Lower leg skin (tissue), 4 donors: ENCODE measurements around the gene PSAPL1. TPM values are rescaled to one million over a fixed set of nuclear protein-coding genes. Genes with fewer than 3 reads are reported as not detected.

Experiments used
- DNase-seq, 2 donors: peaks; one replicate each; pipeline ENCODE4 v3.0.0-alpha.2; 2019; ENCODE audit warnings: low spot score in 2 of 2
- H3K4me3 ChIP-seq: fragments of 200-600 bp; sonication (generic); 2 replicates; pipeline ENCODE4 v1.5.1; 2017; ENCODE audit warnings: mild to moderate bottlenecking, low read depth; ENCODE audit not compliant: poor library complexity, severe bottlenecking
- POLR2A ChIP-seq, 2 donors: fragments of 450-650 bp; IDR thresholded peaks; one replicate each; pipeline ENCODE4 v1.6.1; 2016 to 2017; ENCODE audit warnings: antibody characterized with exemption in 2 of 2, mild to moderate bottlenecking in 1 of 2, moderate library complexity in 1 of 2
- WGBS, 2 donors: methylation state at CpG; one replicate each; pipeline ENCODE4 v1.1.5; 2018; 5-methylcytosine and 5-hydroxymethylcytosine counted together
- intact Hi-C: fragments of 100-400 bp; cut with DNase I; formaldehyde crosslinking; loops from one replicate; pipeline ENCODE4 v1.15.0; 2023; ENCODE audit warnings: low total_unique reads
- total RNA-seq, 4 donors: library from RNA; depleted of rRNA; stranded (reverse); fragments of >200 nt; gene quantifications; one replicate each; pipeline ENCODE4 v1.1.0, GENCODE V29; 2016
- TF ChIP-seq, protein P1 (sequence below), 3 donors: fragments of 450-650 bp; IDR thresholded peaks; one replicate each; pipeline ENCODE4 v1.5.1; 2016; ENCODE audit warnings: antibody characterized with exemption in 3 of 3, mild to moderate bottlenecking in 3 of 3, moderate library complexity in 2 of 3

PSAPL1 gene
- total RNA-seq, 4 donors from 2014 or later: 142 to 570 (median 249) TPM

DNA sequence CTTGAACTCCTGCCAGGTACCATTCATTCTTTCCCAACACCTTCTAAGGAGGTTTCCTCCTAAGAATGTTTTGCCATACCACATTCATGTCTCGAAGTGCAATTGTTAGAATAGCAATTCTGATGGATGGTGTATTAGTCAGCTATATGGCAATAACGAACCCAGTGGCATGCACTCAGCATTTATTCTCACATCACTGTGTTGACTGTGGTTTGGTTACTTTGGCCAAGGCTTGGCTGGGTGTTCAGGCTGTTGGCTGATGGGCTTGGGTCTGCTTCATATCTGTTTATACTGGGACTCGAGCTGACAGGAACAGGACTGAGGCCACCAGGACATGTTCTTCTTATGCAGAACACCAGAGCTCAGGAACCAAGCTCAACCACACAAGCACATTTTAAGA, 31.7 kb downstream of the PSAPL1 start:
- DNase-seq: no peak
- H3K4me3 ChIP-seq: no peak overlapping the region
- TF ChIP-seq, protein P1, sequence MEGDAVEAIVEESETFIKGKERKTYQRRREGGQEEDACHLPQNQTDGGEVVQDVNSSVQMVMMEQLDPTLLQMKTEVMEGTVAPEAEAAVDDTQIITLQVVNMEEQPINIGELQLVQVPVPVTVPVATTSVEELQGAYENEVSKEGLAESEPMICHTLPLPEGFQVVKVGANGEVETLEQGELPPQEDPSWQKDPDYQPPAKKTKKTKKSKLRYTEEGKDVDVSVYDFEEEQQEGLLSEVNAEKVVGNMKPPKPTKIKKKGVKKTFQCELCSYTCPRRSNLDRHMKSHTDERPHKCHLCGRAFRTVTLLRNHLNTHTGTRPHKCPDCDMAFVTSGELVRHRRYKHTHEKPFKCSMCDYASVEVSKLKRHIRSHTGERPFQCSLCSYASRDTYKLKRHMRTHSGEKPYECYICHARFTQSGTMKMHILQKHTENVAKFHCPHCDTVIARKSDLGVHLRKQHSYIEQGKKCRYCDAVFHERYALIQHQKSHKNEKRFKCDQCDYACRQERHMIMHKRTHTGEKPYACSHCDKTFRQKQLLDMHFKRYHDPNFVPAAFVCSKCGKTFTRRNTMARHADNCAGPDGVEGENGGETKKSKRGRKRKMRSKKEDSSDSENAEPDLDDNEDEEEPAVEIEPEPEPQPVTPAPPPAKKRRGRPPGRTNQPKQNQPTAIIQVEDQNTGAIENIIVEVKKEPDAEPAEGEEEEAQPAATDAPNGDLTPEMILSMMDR (IDR thresholded peaks at IDR 0.05): no peak
- no peak for TF ChIP-seq POLR2A (IDR thresholded peaks at IDR 0.05)
- intact Hi-C loops: no loop called here
- 26 to 33% methylated on average over 3 of the region's 3 CpGs for WGBS, 2 donors

DNA sequence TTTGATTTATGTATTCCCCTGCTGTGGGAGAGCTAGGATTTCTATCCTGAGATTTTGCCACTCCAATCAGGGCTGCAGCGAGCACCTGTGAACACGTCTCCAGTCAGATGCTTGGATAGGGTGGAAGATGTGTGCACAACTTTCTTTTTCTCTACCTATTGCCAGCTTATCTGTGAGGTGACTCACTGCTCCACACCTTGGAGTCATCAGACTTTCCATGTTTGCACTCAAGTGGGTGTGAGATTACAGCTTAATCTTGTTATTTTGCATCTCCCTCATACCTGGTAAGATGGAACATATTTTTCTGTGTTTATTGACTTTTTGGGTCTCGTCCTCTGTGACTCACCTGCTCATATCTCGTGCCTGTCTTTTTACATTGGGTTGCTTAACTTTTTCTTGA, 32.2 kb downstream of the PSAPL1 start:
- no peak overlapping the region for H3K4me3 ChIP-seq
- WGBS, 2 donors: 38 to 56% methylated on average over 4 of the region's 4 CpGs
- TF ChIP-seq, protein P1 (IDR thresholded peaks at IDR 0.05): no peak
- TF ChIP-seq POLR2A (IDR thresholded peaks at IDR 0.05): no peak
- intact Hi-C loops: no loop called here
- DNase-seq: no peak

DNA sequence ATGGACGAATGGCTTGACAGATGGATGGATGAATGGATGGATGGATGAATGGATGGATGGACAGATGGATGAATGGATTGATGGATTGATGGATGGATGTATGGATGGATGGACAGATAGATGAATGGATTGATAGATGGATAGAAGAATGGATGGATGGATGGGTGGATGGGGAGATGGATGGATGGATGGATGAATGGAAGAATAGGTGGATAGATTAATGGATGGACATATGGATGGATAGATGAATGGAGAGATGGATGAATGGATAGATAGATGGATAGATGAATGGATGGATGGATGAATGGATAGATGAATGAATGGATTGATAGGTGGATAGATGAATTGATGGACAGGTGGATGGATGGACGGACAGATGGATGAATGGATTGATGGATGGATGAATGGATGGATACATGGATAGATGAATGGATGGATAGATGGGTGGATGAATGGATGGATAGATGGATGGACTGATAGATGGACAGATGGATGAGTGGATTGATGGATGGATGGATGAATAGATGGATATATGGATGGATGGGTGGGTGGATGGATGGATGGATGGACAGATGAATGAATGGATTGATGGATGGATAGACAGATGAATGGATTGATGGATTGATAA, 33.9 kb downstream of the PSAPL1 start:
- WGBS, 2 donors: 82 to 84% methylated on average over 2 of the region's 2 CpGs
- DNase-seq: no peak
- TF ChIP-seq POLR2A (IDR thresholded peaks at IDR 0.05): no peak
- TF ChIP-seq, protein P1 (IDR thresholded peaks at IDR 0.05): no peak
- H3K4me3 ChIP-seq: no peak overlapping the region
- intact Hi-C loops: no loop called here

DNA sequence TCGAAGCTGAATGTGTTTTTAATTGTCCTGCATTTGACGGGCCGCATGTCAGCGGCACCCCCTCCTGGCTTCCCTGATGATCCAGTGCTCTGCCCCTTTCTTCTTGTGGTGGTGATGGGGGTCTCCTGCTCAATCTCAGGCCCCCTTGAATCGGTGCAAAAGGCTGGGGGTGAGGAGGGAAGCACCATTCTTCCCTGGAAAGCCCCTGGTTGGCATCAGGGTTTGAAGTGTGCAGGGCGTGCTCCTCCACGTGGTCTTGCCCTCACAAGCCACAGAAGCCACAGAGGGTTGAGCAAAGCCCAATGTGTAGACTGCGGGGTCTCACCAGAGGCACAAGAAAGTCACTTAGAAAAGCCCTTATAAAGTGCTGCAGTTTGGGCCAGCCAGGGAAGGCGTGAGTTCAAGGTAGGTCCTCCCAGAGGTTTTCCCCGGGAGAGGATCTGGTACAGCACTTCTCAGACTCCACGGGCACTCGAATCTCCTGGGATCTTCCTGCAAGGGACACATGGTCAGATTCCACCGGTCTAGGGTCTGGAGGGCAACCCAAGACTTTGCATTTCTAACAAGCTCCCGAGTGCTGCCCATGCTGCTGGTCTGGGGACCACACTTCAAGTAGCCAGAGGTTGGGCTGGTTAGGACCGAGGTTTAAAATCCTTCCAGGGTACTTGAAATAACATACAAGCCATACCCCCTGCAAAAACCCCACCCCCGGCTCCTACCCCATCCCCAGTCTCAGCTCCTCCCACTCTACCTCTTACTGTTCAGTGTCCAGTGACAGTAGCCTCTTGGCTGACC, 35.1 kb downstream of the PSAPL1 start:
- H3K4me3 ChIP-seq: no peak overlapping the region
- intact Hi-C loops: no loop called here
- WGBS, 2 donors: 83 to 88% methylated on average over 16 of the region's 16 CpGs
- TF ChIP-seq, protein P1 (IDR thresholded peaks at IDR 0.05): no peak
- no peak for TF ChIP-seq POLR2A (IDR thresholded peaks at IDR 0.05)
- DNase-seq: no peak

DNA sequence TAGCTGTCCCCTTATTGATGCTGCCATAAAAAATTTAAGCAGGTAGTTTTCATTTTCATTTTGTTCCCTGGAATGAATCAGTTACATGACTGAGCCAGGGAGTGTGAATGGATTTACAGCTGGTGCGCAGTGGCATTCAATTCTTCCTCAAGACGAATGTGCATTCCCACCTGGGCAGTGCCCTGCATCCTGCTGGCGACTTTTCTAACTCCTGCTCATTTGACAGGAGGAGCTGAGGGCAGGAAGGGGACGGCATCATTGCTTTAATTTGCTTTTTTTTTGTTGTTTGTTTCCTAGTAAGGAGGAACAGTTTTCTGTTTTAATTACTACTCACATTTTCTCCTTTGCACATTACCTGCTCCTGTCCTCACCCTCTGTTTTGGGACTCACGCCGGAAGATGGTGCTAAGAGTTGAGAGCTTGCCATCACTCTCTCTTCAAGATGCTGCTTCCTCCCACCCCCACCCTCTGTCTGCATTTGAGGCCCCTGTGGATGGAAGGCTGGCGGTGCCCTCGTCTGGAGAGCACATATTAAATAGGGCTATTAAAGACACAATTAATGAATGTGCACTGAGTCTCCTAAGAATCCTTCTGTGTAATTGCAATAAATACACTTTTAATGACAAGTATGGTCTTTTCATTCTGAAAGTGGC, 35.8 kb downstream of the PSAPL1 start:
- no peak overlapping the region for H3K4me3 ChIP-seq

More for the DNA sequence above, 35.8 kb downstream of the PSAPL1 start:
- 70 to 77% methylated on average over 8 of the region's 8 CpGs for WGBS, 2 donors
- intact Hi-C loops: no loop called here
- no peak for TF ChIP-seq POLR2A (IDR thresholded peaks at IDR 0.05)
- TF ChIP-seq, protein P1 (IDR thresholded peaks at IDR 0.05): no peak
- DNase-seq: no peak
